ENCODE results near the gene MCEMP1. TPM values are rescaled to one million over a fixed set of nuclear protein-coding genes. Genes with fewer than 3 reads are reported as not detected.

Gene MCEMP1, protein sequence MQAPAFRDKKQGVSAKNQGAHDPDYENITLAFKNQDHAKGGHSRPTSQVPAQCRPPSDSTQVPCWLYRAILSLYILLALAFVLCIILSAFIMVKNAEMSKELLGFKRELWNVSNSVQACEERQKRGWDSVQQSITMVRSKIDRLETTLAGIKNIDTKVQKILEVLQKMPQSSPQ
- not detected in 2 replicates for total RNA-seq (2014; rRNA removed; shearing (Covaris generic))
- polyA plus RNA-seq (2015; cell fraction: cytosol; rRNA removed) = not detected in 2 replicates
- not detected in 2 replicates for polyA plus RNA-seq (2015; cell fraction: nucleus; rRNA removed)

DNA sequence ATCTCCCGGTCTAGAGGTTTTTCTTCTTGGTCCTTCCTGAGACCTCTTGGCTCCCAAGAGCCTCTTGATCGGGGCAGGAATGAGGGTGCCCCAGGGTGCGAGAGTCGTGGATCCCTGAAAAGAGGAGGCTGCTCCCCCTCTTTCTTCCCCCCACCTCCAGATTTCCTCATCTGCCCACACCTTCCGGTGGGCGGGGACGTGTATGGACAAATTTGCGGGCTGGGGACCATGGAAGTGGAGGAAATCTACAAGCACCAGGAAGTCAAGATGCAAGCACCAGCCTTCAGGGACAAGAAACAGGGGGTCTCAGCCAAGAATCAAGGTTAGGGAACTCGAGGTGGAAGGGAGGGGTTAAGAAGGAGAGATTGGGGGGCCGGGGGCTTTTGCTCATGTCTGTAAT, at the start of gene MCEMP1:
TSS of gene MCEMP1 (plus strand) at position 237 of the 400 bp plus-strand sequence. CDS start at position 268, 31 bp downstream.
- no peak for DNase-seq (ENCODE audit: low read depth)

GRCh38 chr19:7627166-7627565, 49.7 kb upstream of the MCEMP1 start:
- no peak for DNase-seq (ENCODE audit: low read depth)

GRCh38 chr19:7628589-7629311, 48.1 kb upstream of the MCEMP1 start:
- no peak for DNase-seq (ENCODE audit: low read depth)

DNA sequence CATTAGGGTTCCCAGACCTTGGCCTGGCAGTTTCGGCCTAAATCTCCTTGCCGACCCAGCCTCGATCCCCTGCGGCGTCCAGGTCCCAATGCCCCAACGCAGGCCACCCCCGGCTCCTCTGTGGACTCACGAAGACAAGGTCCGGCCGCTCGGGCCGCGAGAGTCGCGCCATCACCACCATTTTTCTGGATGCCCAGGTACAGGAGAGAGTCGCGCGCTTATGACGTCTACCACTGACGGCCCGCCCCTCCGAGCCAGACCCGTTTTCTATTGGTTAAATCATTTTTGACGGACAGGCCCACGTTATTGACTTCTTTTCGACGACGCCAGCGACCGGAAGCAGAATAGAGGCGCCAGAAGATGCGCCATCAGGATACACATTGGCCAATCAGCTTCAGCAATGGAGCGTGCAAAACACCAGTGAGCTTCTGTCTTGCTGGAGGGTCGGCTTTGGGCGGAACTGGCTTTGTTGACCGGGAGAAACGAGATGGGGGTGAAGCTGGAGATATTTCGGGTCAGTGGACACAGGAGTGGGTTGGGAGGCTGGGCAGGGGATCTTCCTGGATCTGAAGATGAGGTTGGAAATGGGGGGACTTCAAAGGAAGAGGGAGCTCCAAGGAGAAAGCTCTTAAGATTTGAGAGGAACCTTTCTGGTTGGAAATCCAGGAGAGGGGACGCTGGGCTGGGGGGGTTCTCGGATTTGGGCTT, 47.4 kb upstream of the MCEMP1 start, which contains the start of the genes PET100 and XAB2:
TSS of gene PET100 (plus strand) at position 447 of the 708 bp plus-strand sequence. CDS start at position 488, 41 bp downstream.
TSS of gene XAB2 (minus strand) at position 199 of the 708 bp plus-strand sequence. CDS start at position 181, 18 bp downstream.
- peak; percentile 97 for DNase-seq (ENCODE audit: low read depth)

DNA sequence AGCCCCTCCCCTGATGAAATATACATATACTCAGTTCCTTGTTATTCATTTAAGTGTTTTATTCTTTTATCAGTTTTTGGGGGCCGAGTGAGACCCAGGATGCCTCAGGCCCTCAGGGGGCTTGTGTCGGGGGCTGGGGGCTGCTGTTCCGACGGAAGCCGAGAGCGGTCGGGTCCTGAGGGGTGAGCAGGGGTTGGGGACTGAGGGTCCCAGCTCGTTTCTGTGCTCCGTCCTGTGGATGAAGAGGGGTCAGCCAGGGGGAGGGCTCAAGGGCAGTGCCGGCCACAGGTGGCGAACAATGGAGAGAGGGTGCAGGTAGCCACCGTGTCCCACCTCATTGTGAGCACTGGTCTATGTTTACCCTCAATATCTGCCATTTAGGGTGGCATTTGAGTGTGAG, 45.3 kb upstream of the MCEMP1 start:
- DNase-seq (ENCODE audit: low read depth) = no peak

- no peak for DNase-seq (ENCODE audit: low read depth)
Measured at GRCh38 chr19:7632340-7633203, 44.3 kb upstream of the MCEMP1 start.

GRCh38 chr19:7633698-7634097, 43.2 kb upstream of the MCEMP1 start, which contains the start of gene PCP2:
Gene PCP2 (minus strand): TSS chr19:7633719. CDS start chr19:7633457, 262 bp downstream.
- no peak for DNase-seq (ENCODE audit: low read depth)

- DNase-seq (ENCODE audit: low read depth) = no peak
Measured at GRCh38 chr19:7635670-7636069, 41.2 kb upstream of the MCEMP1 start.

- no peak for DNase-seq (ENCODE audit: low read depth)
Measured at GRCh38 chr19:7636317-7636690, 40.6 kb upstream of the MCEMP1 start.

DNA sequence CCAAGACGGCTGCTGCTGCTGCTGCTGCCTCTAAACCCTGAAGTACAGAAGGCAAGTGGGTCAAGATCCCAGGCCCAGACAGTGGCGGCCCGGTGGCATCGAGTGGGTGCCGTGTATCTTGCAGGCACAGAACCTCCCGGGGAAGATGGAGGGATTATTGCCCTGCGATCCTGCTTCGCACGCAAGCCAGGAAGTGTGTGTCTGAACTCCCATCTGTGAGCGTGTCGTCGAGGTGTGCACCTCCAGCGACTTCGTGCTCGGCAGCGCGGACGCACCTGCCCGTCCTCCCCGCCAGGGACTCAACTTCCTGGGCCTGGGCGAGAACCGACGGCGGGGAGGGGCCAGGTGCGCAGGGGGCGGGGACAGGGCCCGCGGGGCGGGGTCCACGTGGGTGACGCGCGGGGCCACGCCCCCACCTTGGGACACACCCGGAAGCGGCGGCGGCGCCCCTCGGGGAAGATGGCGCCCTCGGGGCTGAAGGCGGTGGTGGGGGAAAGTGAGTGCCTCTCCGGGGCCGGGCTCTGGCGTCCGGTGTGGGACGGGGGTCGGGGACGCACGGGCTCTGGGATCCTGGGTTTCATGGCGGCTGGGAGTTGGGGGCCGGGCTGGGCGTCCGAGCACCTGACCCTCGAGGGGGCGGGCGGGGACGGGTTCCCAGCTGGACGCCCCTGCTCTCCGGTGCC, 40.1 kb upstream of the MCEMP1 start, which contains the start of gene STXBP2:
TSS of gene STXBP2 (plus strand) at position 420 of the 683 bp plus-strand sequence. CDS start at position 460, 40 bp downstream.
- no peak for DNase-seq (ENCODE audit: low read depth)

- no peak for DNase-seq (ENCODE audit: low read depth)
Measured at GRCh38 chr19:7637374-7638256, 39.3 kb upstream of the MCEMP1 start.

GRCh38 chr19:7638802-7639465, 38.0 kb upstream of the MCEMP1 start:
- DNase-seq (ENCODE audit: low read depth) = no peak

- no peak for DNase-seq (ENCODE audit: low read depth)
Measured at GRCh38 chr19:7639863-7640348, 37.0 kb upstream of the MCEMP1 start.

GRCh38 chr19:7640803-7641202, 36.1 kb upstream of the MCEMP1 start:
- DNase-seq (ENCODE audit: low read depth) = no peak

DNA sequence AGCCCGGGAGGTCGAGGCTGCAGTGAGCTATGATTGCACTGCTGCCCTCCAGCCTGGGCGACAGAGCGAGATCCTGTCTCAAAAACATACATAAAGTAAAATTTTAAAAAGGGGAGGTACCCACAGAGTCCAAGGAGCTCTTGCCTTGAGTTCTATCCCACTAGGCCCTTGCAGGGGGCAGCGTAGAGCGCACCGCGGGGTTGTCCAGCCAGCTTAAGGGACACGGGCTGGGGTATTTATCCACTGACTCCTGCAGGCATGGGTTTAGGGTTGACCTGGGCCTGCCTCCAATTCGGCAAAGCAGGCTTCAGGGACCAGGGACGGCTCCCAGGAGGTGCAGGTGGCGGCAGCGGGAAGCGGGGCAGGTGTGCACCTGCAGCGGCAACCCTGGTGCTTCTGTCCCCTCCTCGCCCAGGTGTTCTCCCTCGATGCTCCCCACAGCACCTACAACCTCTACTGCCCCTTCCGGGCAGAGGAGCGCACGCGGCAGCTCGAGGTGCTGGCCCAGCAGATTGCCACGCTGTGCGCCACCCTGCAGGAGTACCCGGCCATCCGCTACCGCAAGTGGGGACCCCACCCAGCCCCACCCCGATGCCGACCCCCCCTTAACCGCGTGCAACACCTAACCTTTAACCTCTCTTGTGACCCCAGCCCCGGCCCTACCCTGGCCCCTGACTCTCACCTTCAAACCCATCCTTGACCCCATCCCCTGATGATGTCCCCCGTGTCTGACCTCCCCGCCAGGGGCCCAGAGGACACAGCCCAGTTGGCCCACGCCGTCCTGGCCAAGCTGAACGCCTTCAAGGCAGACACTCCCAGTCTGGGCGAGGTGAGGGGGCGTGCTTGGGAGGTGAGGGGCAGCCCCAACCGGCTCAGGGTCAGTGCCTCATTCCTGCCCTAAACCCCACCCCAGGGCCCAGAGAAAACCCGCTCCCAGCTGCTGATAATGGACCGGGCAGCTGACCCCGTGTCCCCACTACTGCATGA, 35.3 kb upstream of the MCEMP1 start:
- no peak for DNase-seq (ENCODE audit: low read depth)

- no peak for DNase-seq (ENCODE audit: low read depth)
Measured at GRCh38 chr19:7642295-7643030, 34.4 kb upstream of the MCEMP1 start.
